DND-41 (cell line): ENCODE results near the gene DNAAF5.

Source experiments
- ATAC-seq: fragments of 200-7000 bp; cut with Tn5 transposase; 3 replicates; pipeline ENCODE4 v1.9.1; 2021; ENCODE audit warnings: low read depth; ENCODE audit not compliant: insufficient read depth
- DNase-seq: peaks from one replicate; pipeline ENCODE4 v3.0.0-alpha.2; 2020
- H2AFZ ChIP-seq: 2 replicates; pipeline ENCODE4 v1.6.0; 2012; ENCODE audit warnings: low read depth, low read length
- H3K27ac ChIP-seq: 2 replicates; pipeline ENCODE4 v1.5.1; 2012; ENCODE audit warnings: low read length, inconsistent platforms
- H3K27me3 ChIP-seq: fragments of 200-600 bp; sonication (generic); 2 replicates; pipeline ENCODE4 v1.6.0; 2012; ENCODE audit warnings: low read length, mild to moderate bottlenecking, inconsistent platforms; ENCODE audit not compliant: insufficient read depth, poor library complexity
- H3K36me3 ChIP-seq: 2 replicates; pipeline ENCODE4 v1.5.1; 2012; ENCODE audit warnings: low read length, inconsistent platforms; ENCODE audit not compliant: insufficient read depth
- H3K4me1 ChIP-seq: 2 replicates; pipeline ENCODE4 v1.5.1; 2012; ENCODE audit warnings: mild to moderate bottlenecking, low read length; ENCODE audit not compliant: insufficient read depth
- H3K4me2 ChIP-seq: 2 replicates; pipeline ENCODE4 v1.6.0; 2012; ENCODE audit warnings: mild to moderate bottlenecking, moderate library complexity, low read length, inconsistent platforms; ENCODE audit not compliant: insufficient read depth
- H3K4me3 ChIP-seq, 2 experiments: fragments of 200-600 bp in 1 of 2; shearing (Covaris generic) in 1 of 2; 2 replicates each; pipeline ENCODE4 v1.5.1; 2012 to 2016; ENCODE audit warnings: inconsistent platforms in 2 of 2, low read length in 2 of 2, mild to moderate bottlenecking in 2 of 2, low read depth in 1 of 2, moderate library complexity in 1 of 2
- H3K79me2 ChIP-seq: 2 replicates; pipeline ENCODE4 v1.6.0; 2012; ENCODE audit warnings: low read length, inconsistent platforms; ENCODE audit not compliant: insufficient read depth
- H3K9ac ChIP-seq: 2 replicates; pipeline ENCODE4 v1.6.0; 2012; ENCODE audit warnings: low read depth, mild to moderate bottlenecking, inconsistent platforms, low read length, moderate library complexity
- H3K9me3 ChIP-seq: 2 replicates; pipeline ENCODE4 v1.5.1; 2012; ENCODE audit warnings: low read length, moderate library complexity, mild to moderate bottlenecking, inconsistent platforms; ENCODE audit not compliant: insufficient read depth, severe bottlenecking
- H4K20me1 ChIP-seq: 2 replicates; pipeline ENCODE4 v1.6.0; 2012; ENCODE audit warnings: low read length; ENCODE audit not compliant: insufficient read depth
- CTCF ChIP-seq: IDR thresholded peaks from 2 replicates; pipeline ENCODE4 v1.5.1; 2012; ENCODE audit warnings: borderline replicate concordance, low read length, moderate library complexity, mild to moderate bottlenecking; ENCODE audit not compliant: poor library complexity, severe bottlenecking; ENCODE audit errors: extremely low read depth
- EZH2 ChIP-seq: IDR thresholded peaks from 3 replicates; pipeline ENCODE4 v1.6.1; 2012; ENCODE audit warnings: borderline replicate concordance, low read depth, mild to moderate bottlenecking, moderate library complexity, low read length, inconsistent platforms; ENCODE audit not compliant: severe bottlenecking

DNAAF5 gene

GRCh38 chr7:738723-739454 lies 12.4 kb downstream of the DNAAF5 start:
- Histone ChIP-seq H3K79me2 (peaks cover 66% of the 10 kb centered on the region), H3K4me3 (no peak overlapping the region), H3K4me2 (no peak overlapping the region), H3K4me1 (no peaks in the 10 kb centered on the region), H2AFZ (no peak overlapping the region), H3K27me3 (no peaks in the 10 kb centered on the region), H3K9ac (no peak overlapping the region), H3K27ac (no peak overlapping the region), H4K20me1 (peaks cover 38% of the 10 kb centered on the region; the same call in 1 of the 2 replicates), H3K9me3 (peaks cover 11% of the 10 kb centered on the region), H3K36me3 (peaks cover 73% of the 10 kb centered on the region)
- DNase-seq (no peak), ATAC-seq (no peak)
- TF ChIP-seq EZH2 (no peak), CTCF (no peak)

GRCh38 chr7:739455-739982 lies 13.0 kb downstream of the DNAAF5 start:
- no peaks in the 10 kb centered on the region for H3K4me1 ChIP-seq
- DNase-seq: no peak
- no peak overlapping the region for H3K4me2 ChIP-seq
- no peak overlapping the region for H3K4me3 ChIP-seq
- TF ChIP-seq EZH2 (no peak), CTCF (no peak)
- no peak overlapping the region for H3K27ac ChIP-seq
- no peaks in the 10 kb centered on the region for H3K27me3 ChIP-seq
- peaks cover 59% of the 10 kb centered on the region for H3K79me2 ChIP-seq
- H2AFZ ChIP-seq: no peak overlapping the region
- H3K9ac ChIP-seq: no peak overlapping the region
- no peak for ATAC-seq
- peaks cover 5% of the 10 kb centered on the region for H3K9me3 ChIP-seq
- H3K36me3 ChIP-seq: peaks cover 67% of the 10 kb centered on the region
- H4K20me1 ChIP-seq: peaks cover 38% of the 10 kb centered on the region; the same call in 1 of the 2 replicates

- H3K27ac ChIP-seq: no peak overlapping the region
- no peaks in the 10 kb centered on the region for H3K9me3 ChIP-seq
- H3K9ac ChIP-seq: no peak overlapping the region
- H3K4me3 ChIP-seq: no peak overlapping the region
- DNase-seq: no peak
- no peak for ATAC-seq
- no peak overlapping the region for H3K4me2 ChIP-seq
- peaks cover 66% of the 10 kb centered on the region for H3K36me3 ChIP-seq
- no peak overlapping the region for H2AFZ ChIP-seq
- no peaks in the 10 kb centered on the region for H3K4me1 ChIP-seq
- H4K20me1 ChIP-seq: peaks cover 32% of the 10 kb centered on the region; the same call in 1 of the 2 replicates
- peaks cover 55% of the 10 kb centered on the region for H3K79me2 ChIP-seq
- no peak for TF ChIP-seq EZH2
- TF ChIP-seq CTCF: no peak
- H3K27me3 ChIP-seq: no peaks in the 10 kb centered on the region
These were observed 13.8 kb downstream of the DNAAF5 start for GRCh38 chr7:739983-740942.
